NCI-H748 treated with DMSO at 0.1 percent for 48 hours (cell line): ENCODE measurements around the gene VEPH1.
A peak's percentile ranks its signal among the peaks of the same experiment; 100 is the strongest.

ENCODE experiments used
- DNase-seq: peaks from one replicate; lab custom pipeline; 2025; lab: John Stamatoyannopoulos, UW

The VEPH1 gene

GRCh38 chr3:157523814-157524213 is 20.6 kb upstream of the VEPH1 start:
- no peak for DNase-seq

GRCh38 chr3:157522648-157523047 is 19.4 kb upstream of the VEPH1 start:
- DNase-seq, result no peak

GRCh38 chr3:157520485-157521150 is 17.4 kb upstream of the VEPH1 start:
- no peak for DNase-seq

- no peak for DNase-seq
These were observed 15.7 kb upstream of the VEPH1 start for GRCh38 chr3:157518881-157519280.

GRCh38 chr3:157516928-157517327 is 13.7 kb upstream of the VEPH1 start:
- no peak for DNase-seq

- no peak for DNase-seq
These were observed 12.2 kb upstream of the VEPH1 start for GRCh38 chr3:157515398-157515797.

GRCh38 chr3:157514371-157514895 is 11.2 kb upstream of the VEPH1 start:
- DNase-seq, result no peak

GRCh38 chr3:157513585-157513984 is 10.4 kb upstream of the VEPH1 start:
- no peak for DNase-seq

- no peak for DNase-seq
These were observed 9.3 kb upstream of the VEPH1 start for GRCh38 chr3:157512534-157512933.

- no peak for DNase-seq
These were observed 5.2 kb upstream of the VEPH1 start for GRCh38 chr3:157508461-157508860.

GRCh38 chr3:157501863-157502262 is 1.4 kb downstream of the VEPH1 start:
- DNase-seq, result no peak

- DNase-seq, result no peak
These were observed 3.0 kb downstream of the VEPH1 start for GRCh38 chr3:157500232-157500631.

GRCh38 chr3:157499342-157499963 is 3.8 kb downstream of the VEPH1 start:
- no peak for DNase-seq

GRCh38 chr3:157498371-157498770 is 4.8 kb downstream of the VEPH1 start:
- DNase-seq, result no peak

- no peak for DNase-seq
These were observed 7.4 kb downstream of the VEPH1 start for GRCh38 chr3:157495846-157496245.

GRCh38 chr3:157494581-157495281 is 8.5 kb downstream of the VEPH1 start:
- peak; percentile 85 for DNase-seq

GRCh38 chr3:157493627-157494550 is 9.3 kb downstream of the VEPH1 start:
- peak; percentile 18 for DNase-seq

- no peak for DNase-seq
These were observed 12.1 kb downstream of the VEPH1 start for GRCh38 chr3:157491136-157491535.

GRCh38 chr3:157488144-157488543 is 15.1 kb downstream of the VEPH1 start:
- no peak for DNase-seq

GRCh38 chr3:157487339-157487738 is 15.9 kb downstream of the VEPH1 start:
- DNase-seq, result no peak

GRCh38 chr3:157479464-157480243 is 23.6 kb downstream of the VEPH1 start:
- no peak for DNase-seq
